GM21447 (cell line): Measurements from ENCODE around the gene TTC7B.
"Not testable (repeated sequence)": the region's sequence is repeated elsewhere in the genome, so short reads cannot be mapped to it uniquely, and the experiment has no call there.

ENCODE experiments used
- ATAC-seq: cut with Tn5 transposase; IDR thresholded peaks from one replicate; pipeline ENCODE4 v1.9.1; 2021; ENCODE audit not compliant: unreplicated experiment

The TTC7B gene

GRCh38 chr14:90815822-90816662, at the start of gene TTC7B:
Gene TTC7B, minus strand, starts transcription at chr14:90816430. Its CDS starts 135 bp downstream, at chr14:90816295.
- no peak for ATAC-seq

- no peak for ATAC-seq
These were observed 48.5 kb upstream of the TTC7B start for GRCh38 chr14:90864741-90865140.

- no peak for ATAC-seq
These were observed 42.3 kb upstream of the TTC7B start for GRCh38 chr14:90858511-90858910.

- no peak for ATAC-seq
These were observed 41.6 kb upstream of the TTC7B start for GRCh38 chr14:90857866-90858265.

GRCh38 chr14:90856115-90856514, 39.9 kb upstream of the TTC7B start:
- not testable (repeated sequence) for ATAC-seq

GRCh38 chr14:90853116-90853515, 36.9 kb upstream of the TTC7B start:
- no peak for ATAC-seq

GRCh38 chr14:90851327-90852036, 35.3 kb upstream of the TTC7B start:
- ATAC-seq: no peak

GRCh38 chr14:90850487-90850886, 34.3 kb upstream of the TTC7B start:
- ATAC-seq: no peak

- no peak for ATAC-seq
These were observed 33.7 kb upstream of the TTC7B start for GRCh38 chr14:90849787-90850444.

- no peak for ATAC-seq
These were observed 32.9 kb upstream of the TTC7B start for GRCh38 chr14:90848944-90849731.

GRCh38 chr14:90846511-90846910, 30.3 kb upstream of the TTC7B start:
- ATAC-seq: no peak

- no peak for ATAC-seq
These were observed 28.1 kb upstream of the TTC7B start for GRCh38 chr14:90844321-90844720.

GRCh38 chr14:90842726-90843125, 26.5 kb upstream of the TTC7B start:
- ATAC-seq: no peak

- ATAC-seq: not testable (repeated sequence)
These were observed 24.4 kb upstream of the TTC7B start for GRCh38 chr14:90840667-90841066.

- ATAC-seq: no peak
These were observed 23.6 kb upstream of the TTC7B start for GRCh38 chr14:90839889-90840266.

GRCh38 chr14:90839024-90839888, 23.0 kb upstream of the TTC7B start:
- no peak for ATAC-seq

GRCh38 chr14:90838531-90838930, 22.3 kb upstream of the TTC7B start:
- not testable (repeated sequence) for ATAC-seq

GRCh38 chr14:90837355-90837754, 21.1 kb upstream of the TTC7B start:
- no peak for ATAC-seq

GRCh38 chr14:90836692-90837063, 20.4 kb upstream of the TTC7B start:
- no peak for ATAC-seq

- ATAC-seq: no peak
These were observed 15.6 kb upstream of the TTC7B start for GRCh38 chr14:90831821-90832220.
